Panc1 (cell line): ENCODE data around the gene ZNF428. TPM values are rescaled to one million over a fixed set of nuclear protein-coding genes. Genes with fewer than 3 reads are reported as not detected.
"Not testable (repeated sequence)": the region's sequence is repeated elsewhere in the genome, so short reads cannot be mapped to it uniquely, and the experiment has no call there.

ENCODE experiments used
- ATAC-seq: fragments of 200-7000 bp; cut with Tn5 transposase; 2 replicates; pipeline ENCODE4 v1.9.1; 2020; ENCODE audit warnings: mild to moderate bottlenecking, moderate library complexity
- BruUV-seq: library from RNA; stranded (reverse); fragments of 400-500 nt; replicated peaks from 2 replicates; lab custom pipeline; 2021; lab: Mats Ljungman, UMichigan
- CTCF ChIA-PET: fragments of 300-600 bp; sonication (Branson Sonifier 250); formaldehyde crosslinking; loops from one replicate; lab custom pipeline; 2022; ENCODE audit warnings: antibody characterized with exemption; lab: Charles Lee
- POLR2A ChIA-PET: fragments of 300-600 bp; sonication (Branson Sonifier 250); formaldehyde crosslinking; loops from one replicate; lab custom pipeline; 2022; ENCODE audit warnings: antibody characterized with exemption; lab: Charles Lee
- DNase-seq: peaks from one replicate; pipeline ENCODE4 v3.0.0-alpha.2; 2010; ENCODE audit warnings: low read depth, low spot score
- H3K27ac ChIP-seq: 2 replicates; pipeline ENCODE4 v1.5.1; 2011; ENCODE audit warnings: mild to moderate bottlenecking, low read length, inconsistent platforms
- H3K27me3 ChIP-seq: fragments of 200-500 bp; sonication (Bioruptor generic); 2 replicates; pipeline ENCODE4 v1.6.0; 2014; ENCODE audit warnings: low read length, inconsistent platforms; ENCODE audit not compliant: control insufficient read depth, insufficient read depth
- H3K36me3 ChIP-seq: fragments of 200-500 bp; sonication (Bioruptor generic); 2 replicates; pipeline ENCODE4 v1.5.1; 2014; ENCODE audit warnings: inconsistent platforms, mild to moderate bottlenecking, low read length, moderate library complexity; ENCODE audit not compliant: control insufficient read depth, insufficient read depth
- H3K4me1 ChIP-seq: 2 replicates; pipeline ENCODE4 v1.5.1; 2011; ENCODE audit warnings: inconsistent platforms, mild to moderate bottlenecking, low read length, moderate library complexity; ENCODE audit not compliant: control insufficient read depth, insufficient read depth
- H3K4me3 ChIP-seq, 2 experiments: 2 replicates each; pipeline ENCODE4 v1.5.1; 2011 to 2012; ENCODE audit warnings: low read depth in 2 of 2, low read length in 2 of 2, mild to moderate bottlenecking in 2 of 2, inconsistent platforms in 1 of 2, moderate library complexity in 1 of 2
- H3K9me3 ChIP-seq: fragments of 200-500 bp; sonication (Bioruptor generic); 2 replicates; pipeline ENCODE4 v1.5.1; 2014; ENCODE audit warnings: low read depth, mild to moderate bottlenecking, inconsistent platforms, low read length, moderate library complexity; ENCODE audit not compliant: control insufficient read depth, insufficient read depth
- CTCF ChIP-seq: fragments of 450-650 bp; IDR thresholded peaks from 2 replicates; pipeline ENCODE4 v1.5.1; 2017; ENCODE audit warnings: mild to moderate bottlenecking
- POLR2AphosphoS5 ChIP-seq: IDR thresholded peaks from 2 replicates; pipeline ENCODE4 v1.6.1; 2012; ENCODE audit warnings: mild to moderate bottlenecking, low read depth, low read length, moderate library complexity
- REST ChIP-seq, 2 experiments: IDR thresholded peaks; 2 replicates each; pipeline ENCODE4 v1.6.1; 2011 to 2012; ENCODE audit warnings: low read depth in 2 of 2, control low read depth in 1 of 2, low read length in 1 of 2, mild to moderate bottlenecking in 1 of 2, moderate library complexity in 1 of 2; ENCODE audit not compliant: insufficient read depth in 1 of 2
- SIN3A ChIP-seq: IDR thresholded peaks from 2 replicates; pipeline ENCODE4 v1.6.1; 2012; ENCODE audit warnings: low read depth, mild to moderate bottlenecking, low read length, moderate library complexity, borderline replicate concordance; ENCODE audit not compliant: insufficient read depth
- TCF7L2 ChIP-seq: IDR thresholded peaks from 2 replicates; pipeline ENCODE4 v1.6.1; 2011; ENCODE audit warnings: mild to moderate bottlenecking, low read depth, low read length, inconsistent platforms
- in situ Hi-C: cut with HindIII; loops from 2 replicates; pipeline ENCODE4 v1.10.0; 2016; ENCODE audit warnings: low sequenced_read_pairs, low pct_unique_long_range_greater_than_20kb
- intact Hi-C: fragments of 100-400 bp; cut with micrococcal nuclease; formaldehyde crosslinking; loops from one replicate; pipeline ENCODE4 v1.10.0; 2022; ENCODE audit not compliant: unreplicated experiment
- total RNA-seq: library from RNA; stranded (reverse); gene quantifications from one replicate; pipeline ENCODE4 v1.2.1, GENCODE V29; 2021; ENCODE audit not compliant: unreplicated experiment

Gene ZNF428
- total RNA-seq, 1 experiment from 2014 or later = 45.6 TPM

GRCh38 chr19:43587029-43587428 is 32.4 kb downstream of the ZNF428 start:
- H3K27me3 ChIP-seq, H3K27ac ChIP-seq, H3K36me3 ChIP-seq, in situ Hi-C loops, intact Hi-C loops, H3K9me3 ChIP-seq, H3K4me1 ChIP-seq, POLR2A ChIA-PET, ATAC-seq, BruUV-seq, H3K4me3 ChIP-seq, DNase-seq: not testable (repeated sequence)
- CTCF ChIA-PET = interaction anchor here (0.6 to 0.7 kb wide), 2 partner anchors 51 to 67 kb away, joined by 4 to 7 read pairs; no protein-coding TSS in a partner anchor

GRCh38 chr19:43586346-43586745 is 33.1 kb downstream of the ZNF428 start:
- no peak overlapping the region for H3K27ac ChIP-seq
- ChIA-PET POLR2A (no interaction called here), CTCF (no interaction called here)
- in situ Hi-C loops = no loop called here
- no peaks in the 10 kb centered on the region for H3K4me1 ChIP-seq
- ATAC-seq (no peak), DNase-seq (no peak)
- no TSS peak for BruUV-seq
- H3K4me3 ChIP-seq = no peak overlapping the region
- H3K9me3 ChIP-seq = no peaks in the 10 kb centered on the region
- no peaks in the 10 kb centered on the region for H3K27me3 ChIP-seq
- no peaks in the 10 kb centered on the region for H3K36me3 ChIP-seq
- TF ChIP-seq SIN3A (no peak), REST (IDR thresholded peaks at IDR 0.05; ENCODE audit: insufficient read depth in 1 of 2, low read depth in 2 of 2, low read length in 1 of 2) (no peak), TCF7L2 (no peak), POLR2AphosphoS5 (no peak), CTCF (no peak)
- intact Hi-C loops = no loop called here

DNA sequence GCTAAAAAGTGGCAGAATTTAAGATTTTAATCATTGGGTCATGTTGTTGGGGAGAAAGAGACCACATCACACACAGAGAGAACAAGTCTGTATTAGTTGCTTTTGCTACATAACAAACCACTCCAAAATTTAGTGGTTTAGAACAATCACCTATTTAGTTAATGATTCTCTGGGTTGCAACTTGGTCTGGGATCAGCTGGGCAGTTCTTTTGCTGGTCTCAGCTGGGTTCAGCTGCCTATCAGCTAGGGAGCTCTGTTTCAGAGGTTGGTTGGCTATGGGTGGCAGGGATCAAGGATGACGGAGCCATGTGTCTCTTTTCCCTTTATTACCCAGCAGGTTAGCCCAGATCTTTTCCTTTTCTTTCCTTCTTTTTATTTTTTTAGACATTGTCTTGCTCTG is 34.9 kb downstream of the ZNF428 start:
- Histone ChIP-seq H3K9me3 (no peaks in the 10 kb centered on the region), H3K4me1 (no peaks in the 10 kb centered on the region), H3K27ac (no peak overlapping the region), H3K36me3 (no peaks in the 10 kb centered on the region), H3K27me3 (no peaks in the 10 kb centered on the region), H3K4me3 (no peak overlapping the region)
- no peak for TF ChIP-seq CTCF
- TF ChIP-seq POLR2AphosphoS5 = no peak
- TF ChIP-seq TCF7L2 = no peak
- no peak for TF ChIP-seq SIN3A
- no peak for TF ChIP-seq REST (IDR thresholded peaks at IDR 0.05; ENCODE audit: insufficient read depth in 1 of 2, low read depth in 2 of 2, low read length in 1 of 2)
- ATAC-seq (no peak), DNase-seq (no peak)
- in situ Hi-C loops (no loop called here), intact Hi-C loops (no loop called here)
- BruUV-seq = no TSS peak
- ChIA-PET CTCF (no interaction called here), POLR2A (no interaction called here)
